ACHN (cell line): ENCODE results near the gene WNT10A.
A peak's percentile ranks its signal among the peaks of the same experiment; 100 is the strongest.

Source experiments
- DNase-seq: peaks from one replicate; pipeline ENCODE4 v3.0.0-alpha.2; 2015
- in situ Hi-C: cut with HindIII; loops from 2 replicates; pipeline ENCODE4 v1.10.0; 2017; ENCODE audit warnings: low sequenced_read_pairs, low pct_ligation_motif_present, low pct_unique_long_range_greater_than_20kb

The WNT10A gene

GRCh38 chr2:218885981-218886947, 5.6 kb downstream of the WNT10A start:
- in situ Hi-C loops: no loop called here
- no peak for DNase-seq

GRCh38 chr2:218887079-218887478, 6.4 kb downstream of the WNT10A start:
- in situ Hi-C loops: no loop called here
- DNase-seq: no peak

GRCh38 chr2:218888341-218888740, 7.7 kb downstream of the WNT10A start:
- in situ Hi-C loops: no loop called here
- DNase-seq: no peak

- in situ Hi-C loops: no loop called here
- no peak for DNase-seq
Observed at GRCh38 chr2:218889937-218890336, 9.3 kb downstream of the WNT10A start.

GRCh38 chr2:218890369-218890768, 9.7 kb downstream of the WNT10A start:
- DNase-seq: no peak
- in situ Hi-C loops: no loop called here

- in situ Hi-C loops: no loop called here
- no peak for DNase-seq
Observed at GRCh38 chr2:218891275-218892135, 10.9 kb downstream of the WNT10A start.

GRCh38 chr2:218892693-218893348, 12.2 kb downstream of the WNT10A start:
- DNase-seq: peak; percentile 77
- in situ Hi-C loops: no loop called here

GRCh38 chr2:218893349-218894150, 12.9 kb downstream of the WNT10A start:
- in situ Hi-C loops: no loop called here
- DNase-seq: no peak

- DNase-seq: no peak
- in situ Hi-C loops: no loop called here
Observed at GRCh38 chr2:218894151-218894879, 13.7 kb downstream of the WNT10A start.

GRCh38 chr2:218894880-218895157, 14.2 kb downstream of the WNT10A start:
- in situ Hi-C loops: no loop called here
- no peak for DNase-seq

- in situ Hi-C loops: no loop called here
- DNase-seq: no peak
Observed at GRCh38 chr2:218895326-218895725, 14.7 kb downstream of the WNT10A start.

GRCh38 chr2:218895759-218896500, 15.3 kb downstream of the WNT10A start:
- DNase-seq: peak; percentile 14
- in situ Hi-C loops: no loop called here

GRCh38 chr2:218896501-218897393, 16.1 kb downstream of the WNT10A start:
- in situ Hi-C loops: no loop called here
- peak; percentile 69 for DNase-seq

GRCh38 chr2:218897394-218898108, 16.9 kb downstream of the WNT10A start:
- in situ Hi-C loops: no loop called here
- DNase-seq: no peak

GRCh38 chr2:218898109-218898878, 17.6 kb downstream of the WNT10A start:
- peak; percentile 33 for DNase-seq
- in situ Hi-C loops: no loop called here
